HG02938 (cell line): ENCODE measurements around the gene BPIFB6.

Experiments used
- ATAC-seq: cut with Tn5 transposase; IDR thresholded peaks from one replicate; pipeline ENCODE4 v1.9.1; 2021; ENCODE audit warnings: mild to moderate bottlenecking, moderate library complexity; ENCODE audit not compliant: unreplicated experiment

Gene BPIFB6

GRCh38 chr20:33031531-33031930 is at the start of gene BPIFB6:
Gene BPIFB6 (plus strand): TSS chr20:33031648. CDS start chr20:33031648, 0 bp downstream.
- ATAC-seq, result no peak

- no peak for ATAC-seq
These were observed 48.6 kb upstream of the BPIFB6 start for GRCh38 chr20:32982617-32983458.

- no peak for ATAC-seq
These were observed 47.9 kb upstream of the BPIFB6 start for GRCh38 chr20:32983459-32984112.

- ATAC-seq, result no peak
These were observed 47.3 kb upstream of the BPIFB6 start for GRCh38 chr20:32984196-32984595.

- ATAC-seq, result no peak
These were observed 46.7 kb upstream of the BPIFB6 start for GRCh38 chr20:32984631-32985354.

- ATAC-seq, result no peak
These were observed 45.9 kb upstream of the BPIFB6 start for GRCh38 chr20:32985596-32985995.

GRCh38 chr20:32986331-32986966 is 45.0 kb upstream of the BPIFB6 start:
- no peak for ATAC-seq

- ATAC-seq, result no peak
These were observed 44.2 kb upstream of the BPIFB6 start for GRCh38 chr20:32987044-32987825.

- no peak for ATAC-seq
These were observed 43.4 kb upstream of the BPIFB6 start for GRCh38 chr20:32988008-32988407.

GRCh38 chr20:32989507-32990283 is 41.8 kb upstream of the BPIFB6 start:
- ATAC-seq, result no peak

GRCh38 chr20:32990426-32990825 is 41.0 kb upstream of the BPIFB6 start:
- no peak for ATAC-seq

GRCh38 chr20:32991383-32991782 is 40.1 kb upstream of the BPIFB6 start:
- ATAC-seq, result no peak

- no peak for ATAC-seq
These were observed 39.4 kb upstream of the BPIFB6 start for GRCh38 chr20:32991792-32992641.

- no peak for ATAC-seq
These were observed 37.9 kb upstream of the BPIFB6 start for GRCh38 chr20:32993496-32994050.

- no peak for ATAC-seq
These were observed 35.6 kb upstream of the BPIFB6 start for GRCh38 chr20:32995802-32996201.

- ATAC-seq, result no peak
These were observed 34.0 kb upstream of the BPIFB6 start for GRCh38 chr20:32997431-32997830.

- no peak for ATAC-seq
These were observed 31.7 kb upstream of the BPIFB6 start for GRCh38 chr20:32999603-33000250.
